Epithelial cell of proximal tubule (primary cell): ENCODE measurements around the gene SCPEP1. TPM values are rescaled to one million over a fixed set of nuclear protein-coding genes. Genes with fewer than 3 reads are reported as not detected.

Experiments used
- DNase-seq: peaks from one replicate; pipeline ENCODE4 v3.0.0-alpha.2; 2011; ENCODE audit warnings: low read depth
- H3K4me3 ChIP-seq: 2 replicates; pipeline ENCODE4 v1.5.1; 2011; ENCODE audit warnings: low read depth, mild to moderate bottlenecking, low read length
- total RNA-seq: library from RNA; depleted of rRNA; stranded (reverse); fragments of >200 nt; gene quantifications from 2 replicates; pipeline ENCODE4 v1.2.3, GENCODE V29; 2015
- TF ChIP-seq, protein P1 (sequence below): conservative IDR thresholded peaks from 2 replicates; pipeline ENCODE4 v1.5.1; 2012; ENCODE audit warnings: low read depth, mild to moderate bottlenecking, low read length

The SCPEP1 gene
- total RNA-seq, 1 donor from 2014 or later = 9.2 TPM

- DNase-seq = no peak
- TF ChIP-seq, protein P1, sequence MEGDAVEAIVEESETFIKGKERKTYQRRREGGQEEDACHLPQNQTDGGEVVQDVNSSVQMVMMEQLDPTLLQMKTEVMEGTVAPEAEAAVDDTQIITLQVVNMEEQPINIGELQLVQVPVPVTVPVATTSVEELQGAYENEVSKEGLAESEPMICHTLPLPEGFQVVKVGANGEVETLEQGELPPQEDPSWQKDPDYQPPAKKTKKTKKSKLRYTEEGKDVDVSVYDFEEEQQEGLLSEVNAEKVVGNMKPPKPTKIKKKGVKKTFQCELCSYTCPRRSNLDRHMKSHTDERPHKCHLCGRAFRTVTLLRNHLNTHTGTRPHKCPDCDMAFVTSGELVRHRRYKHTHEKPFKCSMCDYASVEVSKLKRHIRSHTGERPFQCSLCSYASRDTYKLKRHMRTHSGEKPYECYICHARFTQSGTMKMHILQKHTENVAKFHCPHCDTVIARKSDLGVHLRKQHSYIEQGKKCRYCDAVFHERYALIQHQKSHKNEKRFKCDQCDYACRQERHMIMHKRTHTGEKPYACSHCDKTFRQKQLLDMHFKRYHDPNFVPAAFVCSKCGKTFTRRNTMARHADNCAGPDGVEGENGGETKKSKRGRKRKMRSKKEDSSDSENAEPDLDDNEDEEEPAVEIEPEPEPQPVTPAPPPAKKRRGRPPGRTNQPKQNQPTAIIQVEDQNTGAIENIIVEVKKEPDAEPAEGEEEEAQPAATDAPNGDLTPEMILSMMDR = no peak
- H3K4me3 ChIP-seq = no peak overlapping the region
Observed at GRCh38 chr17:57011491-57012015, 33.6 kb downstream of the SCPEP1 start.

DNA sequence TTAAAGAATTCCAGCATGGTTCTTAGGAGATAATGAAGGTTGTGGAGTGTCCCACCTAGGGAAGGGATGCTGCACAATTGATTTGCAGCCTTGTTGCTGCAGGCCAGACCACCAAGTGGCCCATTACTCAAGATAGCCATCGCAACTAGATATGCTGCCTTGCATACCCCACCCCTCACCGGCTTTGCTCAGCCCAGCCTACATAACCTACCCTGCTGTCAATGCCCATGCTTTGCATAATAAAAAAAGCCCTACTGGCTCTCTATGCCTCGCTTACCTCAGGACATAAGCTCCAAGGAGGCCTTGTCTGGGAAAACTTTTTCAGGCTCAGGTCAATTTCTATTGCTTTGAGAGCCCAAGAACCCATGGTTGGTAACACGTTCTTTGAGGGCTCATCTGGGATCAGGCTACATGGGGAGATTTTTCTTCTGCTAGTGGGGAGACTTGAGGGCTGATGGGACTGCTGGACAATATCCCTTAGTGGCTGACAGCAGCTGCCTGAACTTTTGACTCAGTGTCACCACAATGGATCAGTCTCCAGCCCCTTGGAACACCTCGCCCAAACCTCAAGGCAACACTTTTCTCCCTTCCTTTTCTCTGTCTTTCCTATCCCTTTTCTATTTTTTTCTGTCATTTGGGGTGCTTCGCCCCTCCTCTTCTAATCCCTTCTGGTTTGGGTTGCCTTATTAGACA, 38.3 kb downstream of the SCPEP1 start:
- TF ChIP-seq, protein P1 = no peak
- DNase-seq = no peak
- H3K4me3 ChIP-seq = no peak overlapping the region

DNA sequence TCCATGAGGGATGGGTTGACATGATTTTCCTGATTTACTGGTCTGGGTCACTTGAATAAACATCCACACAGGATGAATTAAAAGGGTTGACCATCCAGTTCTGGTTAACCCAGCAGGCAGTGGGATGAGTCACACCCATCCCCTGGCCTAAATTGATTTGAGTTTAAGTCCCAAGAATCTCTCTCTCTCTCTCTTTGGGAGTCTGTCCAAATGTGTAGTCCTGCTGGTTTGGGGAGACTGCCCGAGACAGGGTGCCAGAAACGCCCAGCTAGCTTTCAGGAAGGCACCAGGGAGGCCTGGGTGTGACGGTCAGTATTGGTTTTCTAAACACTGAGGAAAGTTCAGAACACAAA, 38.8 kb downstream of the SCPEP1 start:
- H3K4me3 ChIP-seq = no peak overlapping the region
- no peak for DNase-seq
- TF ChIP-seq, protein P1 = no peak

- no peak for DNase-seq
- TF ChIP-seq, protein P1 = no peak
- no peak overlapping the region for H3K4me3 ChIP-seq
Observed at GRCh38 chr17:57017625-57018024, 39.7 kb downstream of the SCPEP1 start.

- TF ChIP-seq, protein P1 = no peak
- no peak for DNase-seq
- H3K4me3 ChIP-seq = no peak overlapping the region
Observed at GRCh38 chr17:57020208-57020607, 42.3 kb downstream of the SCPEP1 start.

GRCh38 chr17:57021226-57021940, 43.5 kb downstream of the SCPEP1 start:
- no peak for DNase-seq
- no peak overlapping the region for H3K4me3 ChIP-seq
- TF ChIP-seq, protein P1 = no peak
